GM10248 (cell line): Measurements from ENCODE around the gene TSTD1.
"Not testable (repeated sequence)": the region's sequence is repeated elsewhere in the genome, so short reads cannot be mapped to it uniquely, and the experiment has no call there.

Experiments
- CTCF ChIA-PET: fragments of 300-600 bp; sonication (Branson Sonifier 250); formaldehyde crosslinking; extraction: SDS; loops from one replicate; lab custom pipeline; 2021; ENCODE audit warnings: antibody characterized with exemption; lab: Yijun Ruan, JAX
- POLR2A ChIA-PET: fragments of 350-650 bp; sonication (Branson Sonifier 250); formaldehyde crosslinking; extraction: SDS; loops from one replicate; lab custom pipeline; 2020; ENCODE audit warnings: antibody characterized with exemption; lab: Yijun Ruan, JAX
- DNase-seq: peaks from one replicate; pipeline ENCODE4 v3.0.0; 2012; ENCODE audit errors: extremely low spot score
- CTCF ChIP-seq: IDR thresholded peaks from 2 replicates; pipeline ENCODE4 v1.5.1; 2012; ENCODE audit warnings: mild to moderate bottlenecking, low read depth; ENCODE audit errors: extremely low read depth, missing control alignments, control extremely low read depth

Gene TSTD1

DNA sequence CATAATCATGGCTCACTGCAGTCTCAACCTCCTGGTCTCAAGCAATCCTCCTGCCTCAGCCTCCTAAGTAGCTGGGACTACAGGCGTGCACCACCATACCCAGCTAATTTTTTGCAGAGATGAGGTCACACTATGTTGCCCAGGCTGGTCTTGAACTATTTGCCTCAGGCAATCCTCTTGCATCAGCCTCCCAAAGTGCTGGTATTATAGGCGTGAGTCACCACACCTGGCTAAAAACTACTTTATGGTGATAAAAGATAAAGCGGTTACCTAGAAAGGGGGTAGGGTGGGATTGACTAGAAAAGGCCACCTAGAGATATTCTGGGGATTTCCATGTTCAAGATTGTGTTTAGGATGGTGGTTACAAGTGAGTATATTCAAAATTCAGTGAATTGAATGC lies 5.0 kb downstream of the TSTD1 start:
- ChIA-PET POLR2A (no interaction called here), CTCF (interaction anchor here (1.1 to 3.8 kb wide), 3 partner anchors 8 to 100 kb away, joined by 3 to 17 read pairs (median 4); partner anchors contain the start of gene USF1)
- no peak for TF ChIP-seq CTCF
- no peak for DNase-seq

DNA sequence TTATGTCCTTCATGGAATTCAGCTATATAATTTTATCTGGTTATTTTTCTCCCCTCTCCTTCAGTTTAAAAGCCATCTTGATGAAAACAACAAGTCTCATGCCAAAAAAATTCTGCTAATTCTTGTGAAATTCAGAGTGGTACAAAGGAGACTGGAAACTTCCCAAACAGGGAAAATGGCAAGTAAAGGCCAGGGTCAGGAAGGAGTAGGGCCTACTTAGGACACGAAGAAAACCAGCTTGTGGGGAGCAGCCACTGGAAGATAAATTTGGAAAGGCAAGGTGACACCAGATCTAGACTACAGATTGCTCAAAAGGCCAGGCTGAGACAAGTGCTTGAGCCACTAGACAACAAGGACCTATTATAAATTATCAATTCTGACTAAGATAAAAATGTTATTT lies 6.4 kb downstream of the TSTD1 start:
- POLR2A ChIA-PET: interaction anchor here (1.1 kb wide), 1 partner anchor 11 kb away, joined by 3 read pairs; the partner anchor contains the start of gene F11R

GRCh38 chr1:161031874-161032273 lies 6.9 kb downstream of the TSTD1 start:
- ChIA-PET POLR2A (interaction anchor here (1.1 kb wide), 1 partner anchor 11 kb away, joined by 3 read pairs; the partner anchor contains the start of gene F11R), CTCF (interaction anchor here (0.7 to 3.8 kb wide), 2 partner anchors 10 to 18 kb away, joined by 3 to 17 read pairs; no protein-coding TSS in a partner anchor)
- no peak for DNase-seq
- TF ChIP-seq CTCF: no peak

More for the DNA sequence above, 6.4 kb downstream of the TSTD1 start:
- TF ChIP-seq CTCF: no peak
- CTCF ChIA-PET: interaction anchor here (0.7 to 3.8 kb wide), 5 partner anchors 10 to 101 kb away, joined by 3 to 17 read pairs (median 3); partner anchors contain the start of gene USF1
- DNase-seq: no peak

GRCh38 chr1:161029466-161029865 lies 9.3 kb downstream of the TSTD1 start:
- POLR2A ChIA-PET, CTCF ChIA-PET, DNase-seq: not testable (repeated sequence)

GRCh38 chr1:161026954-161027353 lies 11.8 kb downstream of the TSTD1 start:
- POLR2A ChIA-PET, DNase-seq: not testable (repeated sequence)
- CTCF ChIA-PET: interaction anchor here (1.1 to 2.7 kb wide), 4 partner anchors 8 to 30 kb away, joined by 3 to 10 read pairs (median 5); no protein-coding TSS in a partner anchor

DNA sequence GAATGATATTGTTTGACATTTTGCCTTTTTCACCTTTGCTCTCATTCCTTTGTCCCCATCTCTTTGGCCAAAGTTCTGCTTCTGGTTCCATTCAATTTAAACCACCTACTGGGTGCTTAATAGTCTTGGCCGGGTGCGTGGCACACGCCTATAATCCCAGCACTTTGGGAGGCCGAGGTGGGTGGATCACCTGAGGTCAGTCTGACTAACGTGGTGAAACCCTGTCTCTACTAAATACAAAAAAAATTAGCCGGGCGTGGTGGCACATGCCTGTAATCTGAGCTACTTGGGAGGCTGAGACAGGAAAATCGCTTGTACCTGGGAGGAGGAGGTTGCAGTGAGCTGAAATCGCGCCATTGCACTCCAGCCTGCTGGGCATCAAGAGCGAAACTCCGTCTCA lies 16.3 kb downstream of the TSTD1 start:
- ChIA-PET CTCF (interaction anchor here (1.2 kb wide), 1 partner anchor 21 kb away, joined by 3 read pairs; no protein-coding TSS in a partner anchor), POLR2A (interaction anchor here (2.3 kb wide), 1 partner anchor 23 kb away, joined by 13 read pairs; the partner anchor contains the start of gene USF1)
- not testable (repeated sequence) for DNase-seq

GRCh38 chr1:161021970-161022353 lies 16.8 kb downstream of the TSTD1 start:
- TF ChIP-seq CTCF: no peak
- DNase-seq: no peak
- POLR2A ChIA-PET: interaction anchor here (2.3 kb wide), 1 partner anchor 24 kb away, joined by 13 read pairs; the partner anchor contains the start of gene USF1
- CTCF ChIA-PET: interaction anchor here (1.2 to 1.8 kb wide), 3 partner anchors 16 to 75 kb away, joined by 3 to 8 read pairs (median 5); partner anchors contain the start of gene TSTD1
